Mesodermal cell (in vitro differentiated cells): ENCODE data around the gene BRPF1.

Source experiments
- H3K27ac ChIP-seq: 2 replicates; pipeline ENCODE4 v1.7.0; 2013; ENCODE audit warnings: mild to moderate bottlenecking, low read depth, low read length, moderate library complexity; ENCODE audit not compliant: severe bottlenecking
- H3K36me3 ChIP-seq: 2 replicates; pipeline ENCODE4 v1.7.1; 2013; ENCODE audit warnings: mild to moderate bottlenecking, low read length, moderate library complexity; ENCODE audit not compliant: control insufficient read depth, insufficient read depth
- H3K4me1 ChIP-seq: one replicate; pipeline ENCODE4 v1.7.1; 2013; ENCODE audit warnings: mild to moderate bottlenecking, low read length; ENCODE audit not compliant: insufficient read depth, control insufficient read depth, poor library complexity, severe bottlenecking
- H3K4me3 ChIP-seq: 2 replicates; pipeline ENCODE4 v1.7.0; 2013; ENCODE audit warnings: low read length, control low read depth, mild to moderate bottlenecking; ENCODE audit not compliant: insufficient read depth, poor library complexity, severe bottlenecking; ENCODE audit errors: extremely low read depth
- H3K9me3 ChIP-seq: 2 replicates; pipeline ENCODE4 v1.7.1; 2013; ENCODE audit warnings: mild to moderate bottlenecking, low read length, moderate library complexity; ENCODE audit not compliant: control insufficient read depth
- WGBS, 2 experiments: methylation state at CpG; one replicate each; pipeline ENCODE4 v1.1.5; 2013; ENCODE audit warnings: missing lambda C conversion rate in 2 of 2; ENCODE audit not compliant: insufficient coverage in 2 of 2; 5-methylcytosine and 5-hydroxymethylcytosine counted together

The BRPF1 gene

GRCh38 chr3:9691636-9692035 lies 39.9 kb upstream of the BRPF1 start:
- Histone ChIP-seq H3K9me3 (no peaks in the 10 kb centered on the region), H3K36me3 (peaks cover 83% of the 10 kb centered on the region), H3K4me1 (no peaks in the 10 kb centered on the region), H3K4me3 (no peak overlapping the region), H3K27ac (no peak overlapping the region)
- whole genome bisulfite sequencing, 2 experiments: 100% methylated on average over 1 of the region's 2 CpGs

DNA sequence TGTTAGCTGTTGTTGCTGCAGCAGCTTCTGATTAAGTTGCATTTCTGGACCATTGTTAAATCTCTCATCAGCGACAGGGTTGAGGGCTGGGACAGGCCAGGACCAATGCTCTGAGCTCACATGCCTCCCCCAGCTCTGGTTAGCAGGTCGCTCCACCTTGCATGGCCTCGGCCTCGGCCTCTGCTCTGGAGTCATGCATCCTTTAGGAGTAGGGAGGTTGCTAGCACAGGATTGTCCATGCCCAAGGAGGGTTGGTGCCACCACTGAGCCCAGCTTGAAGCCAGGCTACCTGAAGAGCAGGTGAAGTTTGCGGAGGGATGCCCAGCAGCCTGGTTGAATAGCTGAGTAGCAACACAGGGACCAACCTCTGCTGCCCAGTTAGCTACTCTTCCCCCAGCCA lies 39.1 kb upstream of the BRPF1 start:
- Histone ChIP-seq H3K9me3 (no peaks in the 10 kb centered on the region), H3K27ac (no peak overlapping the region), H3K4me1 (no peaks in the 10 kb centered on the region), H3K4me3 (no peak overlapping the region), H3K36me3 (peaks cover 81% of the 10 kb centered on the region)
- WGBS, 2 experiments: 94 to 98% methylated on average over 4 to 5 of the region's 5 CpGs

- 89 to 100% methylated on average over 1 to 4 of the region's 4 CpGs for WGBS, 2 experiments
- Histone ChIP-seq H3K27ac (no peak overlapping the region), H3K4me1 (no peaks in the 10 kb centered on the region), H3K4me3 (no peak overlapping the region), H3K36me3 (peaks cover 67% of the 10 kb centered on the region), H3K9me3 (no peaks in the 10 kb centered on the region)
These were observed 36.2 kb upstream of the BRPF1 start for GRCh38 chr3:9695345-9695744.

- Histone ChIP-seq H3K9me3 (no peaks in the 10 kb centered on the region), H3K27ac (no peak overlapping the region), H3K4me1 (no peaks in the 10 kb centered on the region), H3K4me3 (no peak overlapping the region), H3K36me3 (peaks cover 66% of the 10 kb centered on the region)
- 95 to 98% methylated on average over 4 to 5 of the region's 7 CpGs for WGBS, 2 experiments
These were observed 35.8 kb upstream of the BRPF1 start for GRCh38 chr3:9695746-9696145.

GRCh38 chr3:9696480-9697220 lies 34.9 kb upstream of the BRPF1 start:
- Histone ChIP-seq H3K36me3 (peaks cover 59% of the 10 kb centered on the region), H3K4me3 (no peak overlapping the region), H3K4me1 (no peaks in the 10 kb centered on the region), H3K9me3 (no peaks in the 10 kb centered on the region), H3K27ac (no peak overlapping the region)
- 94 to 100% methylated on average over 1 to 2 of the region's 5 CpGs for WGBS, 2 experiments

DNA sequence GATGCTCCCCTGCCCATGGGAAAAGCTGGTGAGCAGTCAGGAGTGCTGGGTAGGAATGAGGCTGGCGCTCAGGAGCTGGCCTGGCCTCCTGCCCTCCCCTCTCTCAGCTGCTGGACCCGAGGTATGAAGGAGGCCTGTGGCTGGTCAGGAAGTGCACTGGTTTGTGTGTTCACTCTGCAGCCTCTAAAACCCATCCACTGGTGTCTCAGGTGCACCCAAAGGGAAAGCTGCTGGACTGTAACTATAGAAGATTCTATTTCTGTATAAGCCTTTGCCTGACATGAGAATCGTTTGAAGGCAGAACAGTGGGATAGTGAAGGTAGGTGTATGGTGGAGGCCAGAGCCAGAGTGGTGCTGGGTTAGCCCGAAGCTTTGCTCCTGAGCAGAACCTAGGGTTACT lies 33.6 kb upstream of the BRPF1 start:
- WGBS, 2 experiments: 93 to 100% methylated on average over 2 to 4 of the region's 4 CpGs
- Histone ChIP-seq H3K36me3 (peaks cover 54% of the 10 kb centered on the region), H3K4me1 (no peaks in the 10 kb centered on the region), H3K9me3 (no peaks in the 10 kb centered on the region), H3K4me3 (no peak overlapping the region), H3K27ac (no peak overlapping the region)

DNA sequence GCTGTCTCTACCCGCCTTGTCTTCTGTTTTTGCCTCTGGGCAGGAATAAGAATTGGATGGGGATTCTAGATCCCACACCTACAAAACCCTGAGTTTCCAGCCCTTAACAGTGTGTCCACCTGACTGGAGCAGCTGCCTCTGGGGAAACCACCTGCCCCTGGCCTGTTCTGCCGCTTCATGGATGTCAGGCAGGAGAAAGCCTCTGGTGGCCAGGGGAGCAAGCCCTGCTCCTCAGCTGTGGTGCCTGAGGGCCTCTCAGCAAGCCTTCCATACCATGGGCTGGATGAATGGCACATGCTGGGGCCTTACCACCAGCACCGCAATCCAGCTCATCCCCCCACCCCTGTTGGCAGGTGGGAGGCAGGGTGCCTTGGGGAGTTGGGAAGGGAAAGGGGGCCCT lies 33.2 kb upstream of the BRPF1 start:
- H3K27ac ChIP-seq: no peak overlapping the region
- H3K4me3 ChIP-seq: no peak overlapping the region
- 69 to 91% methylated on average over 2 to 3 of the region's 3 CpGs for WGBS, 2 experiments
- H3K4me1 ChIP-seq: peaks cover under 1% of the 10 kb centered on the region
- H3K9me3 ChIP-seq: no peaks in the 10 kb centered on the region
- peaks cover 50% of the 10 kb centered on the region for H3K36me3 ChIP-seq

GRCh38 chr3:9700536-9700935 lies 31.0 kb upstream of the BRPF1 start:
- WGBS, 2 experiments: 90 to 95% methylated on average over 2 of the region's 2 CpGs
- H3K4me1 ChIP-seq: peaks cover 3% of the 10 kb centered on the region
- H3K27ac ChIP-seq: no peak overlapping the region
- H3K9me3 ChIP-seq: no peaks in the 10 kb centered on the region
- no peak overlapping the region for H3K4me3 ChIP-seq
- H3K36me3 ChIP-seq: peaks cover 29% of the 10 kb centered on the region

- Histone ChIP-seq H3K27ac (no peak overlapping the region), H3K9me3 (no peaks in the 10 kb centered on the region), H3K36me3 (peaks cover 29% of the 10 kb centered on the region), H3K4me1 (peaks cover 3% of the 10 kb centered on the region), H3K4me3 (no peak overlapping the region)
- WGBS, 2 experiments: 92 to 99% methylated on average over 7 of the region's 7 CpGs
These were observed 30.5 kb upstream of the BRPF1 start for GRCh38 chr3:9701006-9701405.

GRCh38 chr3:9701711-9702110 lies 29.8 kb upstream of the BRPF1 start:
- H3K36me3 ChIP-seq: peaks cover 27% of the 10 kb centered on the region
- peaks cover 3% of the 10 kb centered on the region for H3K4me1 ChIP-seq
- WGBS, 2 experiments: 96 to 97% methylated on average over 9 to 10 of the region's 10 CpGs
- no peaks in the 10 kb centered on the region for H3K9me3 ChIP-seq
- H3K27ac ChIP-seq: no peak overlapping the region
- H3K4me3 ChIP-seq: no peak overlapping the region

DNA sequence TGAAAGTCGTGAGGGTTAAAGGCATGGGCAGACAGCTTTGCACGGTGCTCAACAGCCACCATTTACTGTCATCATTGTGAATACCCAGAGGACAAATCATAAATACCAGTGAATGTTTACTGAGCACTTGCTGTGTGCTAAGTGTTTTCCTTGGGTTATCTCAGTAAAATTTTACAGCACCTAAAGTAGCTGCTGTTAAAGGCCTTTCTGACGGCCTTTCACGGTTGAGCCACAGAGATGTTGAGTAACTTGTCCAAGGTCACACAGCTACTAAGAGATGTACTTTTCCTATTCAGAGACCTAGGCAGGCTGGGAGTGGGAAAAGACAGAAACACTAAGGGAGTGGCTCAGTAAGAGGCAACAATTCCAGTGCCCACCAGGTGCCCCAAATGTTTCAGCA lies 28.3 kb upstream of the BRPF1 start:
- H3K27ac ChIP-seq: no peak overlapping the region
- WGBS, 2 experiments: 94 to 96% methylated on average over 3 of the region's 4 CpGs

More for the DNA sequence above, 28.3 kb upstream of the BRPF1 start:
- Histone ChIP-seq H3K36me3 (peaks cover 16% of the 10 kb centered on the region), H3K4me1 (peaks cover 3% of the 10 kb centered on the region), H3K4me3 (no peak overlapping the region), H3K9me3 (no peaks in the 10 kb centered on the region)
